Activated CD4-positive, alpha-beta memory T cell treated with anti-CD3 and anti-CD28 coated beads for 36 hours (primary cell): ENCODE results near the gene PARN. TPM values are rescaled to one million over a fixed set of nuclear protein-coding genes. Genes with fewer than 3 reads are reported as not detected.
"Not testable (repeated sequence)": the region's sequence is repeated elsewhere in the genome, so short reads cannot be mapped to it uniquely, and the experiment has no call there.

Experiments
- CTCF ChIA-PET: fragments of 350-600 bp; sonication (Branson Sonifier 250); formaldehyde crosslinking; loops from one replicate; lab custom pipeline; 2021; ENCODE audit warnings: antibody characterized with exemption, inconsistent platforms; lab: Charles Lee
- POLR2A ChIA-PET: fragments of 350-600 bp; sonication (Branson Sonifier 250); formaldehyde crosslinking; loops from one replicate; lab custom pipeline; 2021; ENCODE audit warnings: antibody characterized with exemption; lab: Charles Lee
- DNase-seq: peaks from one replicate; pipeline ENCODE4 v3.0.0-alpha.2; 2020
- H3K27ac Mint-ChIP-seq: one replicate; pipeline ENCODE4 v1.8.0; 2021; ENCODE audit warnings: mixed read lengths
- H3K27me3 Mint-ChIP-seq: one replicate; pipeline ENCODE4 v1.8.0; 2021; ENCODE audit warnings: mixed read lengths
- H3K36me3 Mint-ChIP-seq: one replicate; pipeline ENCODE4 v1.8.0; 2021; ENCODE audit warnings: mixed read lengths
- H3K4me1 Mint-ChIP-seq: one replicate; pipeline ENCODE4 v1.8.0; 2021; ENCODE audit warnings: low read depth, mixed read lengths
- H3K4me3 Mint-ChIP-seq: one replicate; pipeline ENCODE4 v1.8.0; 2021; ENCODE audit warnings: mild to moderate bottlenecking, mixed read lengths
- H3K9me3 Mint-ChIP-seq: one replicate; pipeline ENCODE4 v1.8.0; 2021; ENCODE audit warnings: mixed read lengths
- intact Hi-C: fragments of 100-400 bp; cut with micrococcal nuclease; formaldehyde crosslinking; loops from one replicate; pipeline ENCODE4 v1.15.1; 2023
- total RNA-seq, 2 experiments: library from RNA; stranded (reverse); gene quantifications; one replicate each; pipeline ENCODE4 v1.2.3, GENCODE V29; 2021

The PARN gene
- total RNA-seq, 2 experiments from 2014 or later = 43.4 to 44.2 TPM

- H3K9me3 Mint-ChIP-seq = no peaks in the 10 kb centered on the region
- no peaks in the 10 kb centered on the region for H3K27me3 Mint-ChIP-seq
- no peak overlapping the region for H3K4me3 Mint-ChIP-seq
- no peak for DNase-seq
- CTCF ChIA-PET = interaction anchor here (1.4 kb wide), 1 partner anchor 401 kb away, joined by 4 read pairs; no protein-coding TSS in a partner anchor
- H3K36me3 Mint-ChIP-seq = peaks cover 40% of the 10 kb centered on the region
- POLR2A ChIA-PET = no interaction called here
- peak overlapping the region; percentile 79 for H3K27ac Mint-ChIP-seq
- peaks cover 10% of the 10 kb centered on the region for H3K4me1 Mint-ChIP-seq
- intact Hi-C loops = no loop called here
Measured at GRCh38 chr16:14650629-14651028, 20.6 kb upstream of the PARN start.

DNA sequence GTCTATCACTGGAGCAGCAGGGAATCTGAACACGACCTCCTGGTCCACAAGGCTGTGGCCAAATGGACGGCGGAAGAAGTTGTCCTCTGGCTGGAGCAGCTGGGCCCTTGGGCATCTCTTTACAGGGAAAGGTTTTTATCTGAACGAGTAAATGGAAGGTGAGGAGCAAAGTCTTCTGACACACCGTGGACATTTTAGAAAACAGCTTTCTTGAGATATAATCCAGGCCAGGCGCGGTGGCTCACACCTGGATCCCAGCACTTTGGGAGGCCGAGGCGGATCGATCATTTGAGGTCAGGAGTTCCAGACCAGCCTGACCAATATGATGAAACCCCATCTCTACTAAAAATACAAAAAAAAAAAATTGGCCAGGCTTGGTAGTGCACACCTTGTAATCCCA is 19.8 kb upstream of the PARN start:
- no peaks in the 10 kb centered on the region for H3K9me3 Mint-ChIP-seq
- intact Hi-C loops = no loop called here
- ChIA-PET POLR2A (no interaction called here), CTCF (no interaction called here)
- no peak for DNase-seq
- no peaks in the 10 kb centered on the region for H3K27me3 Mint-ChIP-seq
- no peak overlapping the region for H3K4me3 Mint-ChIP-seq
- peak overlapping the region; percentile 79 for H3K27ac Mint-ChIP-seq
- peaks cover 10% of the 10 kb centered on the region for H3K4me1 Mint-ChIP-seq
- H3K36me3 Mint-ChIP-seq = peaks cover 35% of the 10 kb centered on the region

DNA sequence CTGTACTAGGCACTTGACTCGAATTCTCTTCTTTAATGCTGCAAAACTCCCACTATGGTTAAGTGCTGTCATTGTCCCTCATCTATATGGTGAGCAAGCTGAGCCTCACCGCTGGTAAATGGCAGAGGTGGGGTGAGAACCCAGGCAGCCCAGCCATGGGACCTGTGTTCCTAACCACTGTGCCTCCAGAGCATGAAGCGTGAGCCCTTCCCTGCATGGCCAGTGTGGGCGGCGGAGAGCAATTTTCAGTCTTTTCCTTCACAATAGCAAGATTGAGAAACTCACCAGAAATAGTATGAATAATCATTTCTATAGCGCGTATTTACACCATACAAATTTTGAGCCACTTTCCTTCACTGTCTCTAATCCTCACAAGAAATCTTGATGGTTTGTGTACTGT is 11.9 kb upstream of the PARN start:
- Mint-ChIP-seq H3K9me3 (no peaks in the 10 kb centered on the region), H3K4me1 (peaks cover 24% of the 10 kb centered on the region), H3K27ac (peak overlapping the region; percentile 28), H3K27me3 (no peaks in the 10 kb centered on the region), H3K4me3 (no peak overlapping the region), H3K36me3 (peaks cover 15% of the 10 kb centered on the region)
- DNase-seq = peak; percentile 12
- intact Hi-C loops = no loop called here
- ChIA-PET POLR2A (no interaction called here), CTCF (no interaction called here)

DNA sequence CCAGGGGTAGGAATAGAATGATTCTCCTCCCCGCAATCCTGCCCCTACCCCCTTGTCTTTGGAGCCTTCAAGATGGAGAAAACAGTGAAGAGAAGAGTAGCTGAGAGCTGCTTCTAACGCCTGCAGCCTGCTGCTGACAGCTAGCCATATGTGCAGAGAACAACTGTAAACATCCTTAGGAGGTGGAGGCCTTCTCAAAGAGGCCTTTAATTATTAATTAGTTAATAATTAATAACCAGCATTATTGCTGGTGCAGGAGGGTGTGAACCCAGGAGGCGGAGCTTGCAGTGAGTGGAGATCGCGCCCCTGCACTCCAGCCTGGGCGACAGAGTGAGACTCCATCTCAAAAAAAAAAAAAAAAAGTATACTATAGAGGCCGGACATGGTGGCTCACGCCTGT is 11.1 kb upstream of the PARN start:
- Mint-ChIP-seq H3K27ac (no peak overlapping the region), H3K27me3 (no peaks in the 10 kb centered on the region), H3K4me3 (no peak overlapping the region), H3K4me1 (peaks cover 30% of the 10 kb centered on the region), H3K9me3 (no peaks in the 10 kb centered on the region), H3K36me3 (peaks cover 16% of the 10 kb centered on the region)
- intact Hi-C loops = no loop called here
- ChIA-PET POLR2A (interaction anchor here (1.2 kb wide), 1 partner anchor 11 kb away, joined by 3 read pairs; the partner anchor contains the start of gene PARN), CTCF (no interaction called here)
- no peak for DNase-seq

DNA sequence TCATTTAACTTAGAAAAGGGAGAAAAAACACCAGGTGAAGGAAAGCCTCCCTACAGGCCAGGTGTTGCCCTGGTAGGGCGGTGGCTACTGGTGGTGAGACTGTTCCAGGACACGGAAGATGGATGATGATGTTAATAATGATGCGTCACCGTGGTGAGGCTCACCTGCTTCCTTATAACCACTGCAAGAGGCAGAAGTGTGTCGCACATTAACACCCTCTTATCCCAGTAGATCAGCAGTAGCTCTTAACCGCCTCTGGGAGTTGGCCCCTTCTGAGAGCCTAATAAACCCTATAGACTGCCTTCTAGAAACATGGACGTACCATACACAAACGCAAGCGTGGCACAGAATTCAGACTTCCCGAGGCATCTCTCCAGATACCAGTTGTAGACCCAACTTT is 10.5 kb upstream of the PARN start:
- no peaks in the 10 kb centered on the region for H3K9me3 Mint-ChIP-seq
- peaks cover 36% of the 10 kb centered on the region for H3K4me1 Mint-ChIP-seq

GRCh38 chr16:14636951-14637240 is 6.8 kb upstream of the PARN start:
- CTCF ChIA-PET, POLR2A ChIA-PET, H3K4me3 Mint-ChIP-seq, intact Hi-C loops, DNase-seq, H3K27ac Mint-ChIP-seq, H3K9me3 Mint-ChIP-seq, H3K27me3 Mint-ChIP-seq: not testable (repeated sequence)
- Mint-ChIP-seq H3K4me1 (peaks cover 54% of the 10 kb centered on the region), H3K36me3 (peaks cover 24% of the 10 kb centered on the region)

More for the DNA sequence above, 10.5 kb upstream of the PARN start:
- peaks cover 19% of the 10 kb centered on the region for H3K36me3 Mint-ChIP-seq
- DNase-seq = no peak
- no peak overlapping the region for H3K4me3 Mint-ChIP-seq
- ChIA-PET POLR2A (interaction anchor here (0.6 to 1.2 kb wide), 3 partner anchors 10 to 1423 kb away, joined by 3 read pairs; partner anchors contain the start of gene PARN), CTCF (no interaction called here)
- H3K27ac Mint-ChIP-seq = peak overlapping the region; percentile 38
- intact Hi-C loops = no loop called here
- H3K27me3 Mint-ChIP-seq = no peaks in the 10 kb centered on the region

DNA sequence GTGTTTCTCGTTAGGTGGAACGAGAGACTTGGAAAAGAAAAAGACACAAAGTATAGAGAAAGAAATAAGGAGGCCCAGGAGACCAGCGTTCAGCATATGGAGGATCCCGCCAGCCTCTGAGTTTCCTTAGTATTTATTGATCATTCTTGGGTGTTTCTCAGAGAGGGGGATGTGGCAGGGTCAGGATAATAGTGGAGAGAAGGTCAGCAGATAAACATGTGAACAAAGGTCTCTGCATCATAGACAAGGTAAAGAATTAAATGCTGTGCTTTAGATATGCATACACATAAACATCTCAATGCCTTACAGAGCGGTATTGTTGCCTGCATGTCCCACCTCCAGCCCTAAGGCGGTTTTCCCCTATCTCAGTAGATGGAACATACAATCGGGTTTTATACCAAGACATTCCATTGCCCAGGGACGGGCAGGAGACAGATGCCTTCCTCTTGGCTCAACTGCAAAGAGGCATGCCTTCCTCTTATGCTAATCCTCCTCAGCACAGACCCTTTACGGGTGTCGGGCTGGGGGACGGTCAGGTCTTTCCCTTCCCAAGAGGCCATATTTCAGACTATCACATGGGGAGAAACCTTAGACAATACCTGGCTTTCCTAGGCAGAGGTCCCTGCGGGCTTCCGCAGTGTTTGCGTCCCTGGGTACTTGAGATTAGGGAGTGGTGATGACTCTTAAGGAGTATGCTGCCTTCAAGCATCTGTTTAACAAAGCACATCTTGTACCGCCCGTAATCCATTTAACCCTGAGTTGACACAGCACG is 6.3 kb upstream of the PARN start:
- H3K36me3 Mint-ChIP-seq = peaks cover 24% of the 10 kb centered on the region
- CTCF ChIA-PET, H3K27ac Mint-ChIP-seq, H3K9me3 Mint-ChIP-seq, intact Hi-C loops, DNase-seq, POLR2A ChIA-PET, H3K27me3 Mint-ChIP-seq, H3K4me3 Mint-ChIP-seq: not testable (repeated sequence)
- H3K4me1 Mint-ChIP-seq = peaks cover 53% of the 10 kb centered on the region

DNA sequence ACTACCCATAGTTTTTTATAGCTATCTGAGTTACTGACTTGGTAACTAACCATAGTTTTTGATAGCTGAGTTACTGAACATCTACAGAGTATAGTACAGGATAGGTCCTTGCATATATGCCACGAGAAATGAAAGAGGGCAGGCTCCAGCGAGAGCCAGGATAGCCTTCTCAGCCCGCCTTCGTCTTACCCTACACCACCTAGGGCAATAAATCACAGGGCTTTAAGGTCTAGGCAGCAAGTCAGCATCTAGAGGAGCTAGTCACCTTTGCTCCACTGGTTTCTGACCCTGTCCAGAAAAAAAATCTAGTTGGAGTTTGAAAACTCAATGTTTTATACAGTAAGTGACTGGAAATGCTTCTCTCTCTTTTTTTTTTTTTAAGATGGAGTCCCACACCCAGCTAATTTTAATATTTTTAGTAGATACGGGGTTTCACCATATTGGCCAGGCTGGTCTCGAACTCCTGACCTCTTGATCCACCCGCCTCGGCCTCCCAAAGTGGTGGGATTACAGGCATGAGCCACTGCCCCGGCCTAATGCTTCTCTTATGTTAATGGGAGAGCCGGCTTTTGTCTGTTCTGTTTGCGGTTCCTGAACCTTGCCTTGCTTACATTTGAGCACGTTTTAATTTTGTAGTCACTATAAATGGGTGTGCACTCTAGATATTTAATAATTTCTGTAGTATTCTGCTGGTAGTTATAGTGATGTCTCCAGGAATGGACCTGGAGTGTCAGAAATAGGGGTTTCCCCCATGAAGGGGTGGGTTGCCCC is 5.5 kb upstream of the PARN start:
- ChIA-PET CTCF (no interaction called here), POLR2A (no interaction called here)
- Mint-ChIP-seq H3K4me1 (peaks cover 53% of the 10 kb centered on the region), H3K27ac (no peak overlapping the region), H3K9me3 (no peaks in the 10 kb centered on the region), H3K36me3 (peaks cover 24% of the 10 kb centered on the region), H3K4me3 (no peak overlapping the region), H3K27me3 (no peaks in the 10 kb centered on the region)
- intact Hi-C loops = no loop called here
- no peak for DNase-seq

DNA sequence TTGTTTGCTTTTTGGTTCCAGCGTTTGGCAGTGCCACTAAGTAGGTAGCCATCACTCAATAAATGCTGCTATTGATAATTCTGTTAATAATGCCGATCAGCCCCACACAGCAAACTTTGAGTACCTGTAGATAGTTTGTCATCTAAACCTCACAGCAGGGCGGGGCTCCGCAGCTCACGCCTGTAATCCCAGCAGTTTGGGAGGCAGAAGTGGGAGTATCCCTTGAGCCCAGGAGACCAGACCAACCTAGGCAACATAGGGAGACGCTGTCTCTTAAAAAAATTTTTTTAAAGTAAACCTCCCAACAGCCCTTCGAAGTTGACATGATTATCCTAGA is 4.3 kb upstream of the PARN start:
- intact Hi-C loops = loop anchor here (5.0 kb wide), 2 partner anchors 347 to 1008 kb away; partner anchors contain the start of gene MARF1
- ChIA-PET POLR2A (no interaction called here), CTCF (no interaction called here)
- no peaks in the 10 kb centered on the region for H3K9me3 Mint-ChIP-seq
- no peaks in the 10 kb centered on the region for H3K27me3 Mint-ChIP-seq
- DNase-seq = no peak
- H3K4me1 Mint-ChIP-seq = peaks cover 45% of the 10 kb centered on the region
- H3K4me3 Mint-ChIP-seq = peak overlapping the region; percentile 100
- H3K36me3 Mint-ChIP-seq = peaks cover 17% of the 10 kb centered on the region
- H3K27ac Mint-ChIP-seq = peak overlapping the region; percentile 96

- intact Hi-C loops = loop anchor here (1.0 to 5.0 kb wide), 3 partner anchors 346 to 1009 kb away; partner anchors contain the start of genes ERCC4 and MARF1
- Mint-ChIP-seq H3K27ac (peak within 1 kb of the TSS; percentile 96), H3K4me3 (peak within 1 kb of the TSS; percentile 100), H3K27me3 (no peaks in the 10 kb centered on the region), H3K9me3 (no peaks in the 10 kb centered on the region), H3K4me1 (peaks cover 57% of the 10 kb centered on the region), H3K36me3 (peaks cover 15% of the 10 kb centered on the region)
- CTCF ChIA-PET = no interaction called here
- POLR2A ChIA-PET = no interaction called here
- peak; percentile 99 for DNase-seq
Measured at GRCh38 chr16:14632693-14633569, 2.9 kb upstream of the PARN start, which contains the start of gene BFAR. Gene BFAR, plus strand, starts transcription at chr16:14632951. Its CDS starts 11,396 bp downstream, at chr16:14644347.

DNA sequence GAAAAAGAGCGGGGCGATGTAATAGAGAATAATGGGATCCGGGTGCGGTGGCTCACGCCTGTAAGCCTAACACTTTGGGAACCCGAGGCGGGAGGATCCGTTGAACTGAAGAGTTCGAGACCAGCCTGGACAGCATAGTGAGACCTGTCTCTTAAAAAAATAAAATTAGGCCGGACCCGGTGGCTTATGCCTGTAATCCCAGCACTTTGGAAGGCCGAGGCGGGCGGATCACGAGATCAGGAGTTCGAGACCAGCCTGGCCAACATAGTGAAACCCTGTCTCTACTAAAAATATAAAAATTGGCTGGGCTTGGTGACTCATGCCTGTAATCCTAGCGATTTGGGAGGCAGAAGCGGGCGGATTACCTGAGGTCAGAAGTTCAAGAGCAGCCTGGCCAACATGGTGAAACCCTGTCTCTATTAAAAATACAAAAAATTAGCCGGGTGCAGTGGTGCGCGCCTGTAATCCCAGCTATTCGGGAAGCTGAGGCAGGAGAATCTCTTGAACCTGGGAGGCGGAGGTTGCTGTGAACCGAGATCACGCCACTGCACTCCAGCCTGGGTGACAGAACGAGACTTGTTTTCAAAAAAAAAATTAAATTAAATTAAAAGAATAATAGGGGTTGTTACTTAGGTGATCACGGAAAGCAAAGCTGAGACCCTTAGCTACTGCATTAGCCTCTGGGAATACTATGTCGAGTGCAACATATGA is 715 bp upstream of the PARN start:
- POLR2A ChIA-PET = interaction anchor here (0.8 kb wide), 1 partner anchor 10 kb away, joined by 3 read pairs; no protein-coding TSS in a partner anchor

More for the DNA sequence above, 715 bp upstream of the PARN start:
- intact Hi-C loops = loop anchor here (2.0 to 5.0 kb wide), 4 partner anchors 330 to 1012 kb away; partner anchors contain the start of genes MARF1 and MRTFB
- CTCF ChIA-PET = interaction anchor here (1.8 kb wide), 1 partner anchor 707 kb away, joined by 4 read pairs; no protein-coding TSS in a partner anchor
- Mint-ChIP-seq H3K27ac (peak overlapping the region; percentile 96), H3K4me1 (peaks cover 48% of the 10 kb centered on the region), H3K4me3 (peak overlapping the region; percentile 100), H3K36me3 (peaks cover 24% of the 10 kb centered on the region)
- not testable (repeated sequence) for DNase-seq, H3K27me3 Mint-ChIP-seq, H3K9me3 Mint-ChIP-seq
